Gastrocnemius medialis (tissue), 4 donors: ENCODE results near the gene CLCA1.

Experiments
- CTCF ChIP-seq, 5 experiments: fragments of 450-650 bp in 3 of 5; fragments of 200-600 bp in 2 of 5; sonication (generic) in 2 of 5; IDR thresholded peaks in 4 of 5; conservative IDR thresholded peaks in 1 of 5; 1 replicate in 4 of 5; 2 replicates in 1 of 5; pipeline ENCODE4 v1.5.1; 2016 to 2019; ENCODE audit warnings: antibody characterized with exemption in 5 of 5, mild to moderate bottlenecking in 3 of 5, moderate library complexity in 3 of 5
- POLR2A ChIP-seq, 2 donors: fragments of 450-650 bp; IDR thresholded peaks; one replicate each; pipeline ENCODE4 v1.6.1; 2017; ENCODE audit warnings: antibody characterized with exemption in 2 of 2, mild to moderate bottlenecking in 2 of 2, moderate library complexity in 2 of 2

GRCh38 chr1:86419277-86419903 is 49.3 kb upstream of the CLCA1 start:
- TF ChIP-seq CTCF (IDR thresholded peaks at IDR 0.05 in 4 of 5, conservative IDR thresholded peaks at IDR 0.05 in 1 of 5) (no peak), POLR2A (IDR thresholded peaks at IDR 0.05) (no peak)
